Thyroid gland (tissue), 4 donors: ENCODE data around the gene IFI27L1. TPM values are rescaled to one million over a fixed set of nuclear protein-coding genes. Genes with fewer than 3 reads are reported as not detected.

Experiments
- DNase-seq, 2 donors: peaks; one replicate each; pipeline ENCODE4 v3.0.0-alpha.2; 2019
- H3K27ac ChIP-seq, 3 donors: fragments of 200-600 bp; sonication (generic); 1 replicate in 2 of 3; 2 replicates in 1 of 3; pipeline ENCODE4 v1.5.1; 2016 to 2019; ENCODE audit warnings: mild to moderate bottlenecking in 1 of 3, moderate library complexity in 1 of 3
- H3K27me3 ChIP-seq: fragments of 200-600 bp; sonication (generic); one replicate; pipeline ENCODE4 v1.5.1; 2019
- H3K36me3 ChIP-seq, 2 donors: fragments of 200-600 bp; sonication (generic); one replicate each; pipeline ENCODE4 v1.5.1; 2016 to 2019
- H3K4me1 ChIP-seq, 2 donors: fragments of 200-600 bp; sonication (generic); one replicate each; pipeline ENCODE4 v1.5.1; 2017 to 2019
- H3K4me3 ChIP-seq, 3 donors: fragments of 200-600 bp; sonication (generic); replicated peaks in 1 of 3; 1 replicate in 2 of 3; 2 replicates in 1 of 3; pipeline ENCODE4 v1.5.1; 2016; ENCODE audit warnings: mild to moderate bottlenecking in 1 of 3
- H3K9me3 ChIP-seq: fragments of 200-600 bp; sonication (generic); one replicate; pipeline ENCODE4 v1.5.1; 2017
- POLR2A ChIP-seq, 2 donors: fragments of 450-650 bp; IDR thresholded peaks; one replicate each; pipeline ENCODE4 v1.6.1; 2017; ENCODE audit warnings: antibody characterized with exemption in 2 of 2, mild to moderate bottlenecking in 2 of 2, moderate library complexity in 1 of 2
- WGBS, 2 donors: methylation state at CpG; one replicate each; pipeline ENCODE4 v1.1.5; 2017; 5-methylcytosine and 5-hydroxymethylcytosine counted together
- intact Hi-C: fragments of 100-400 bp; cut with DNase I; formaldehyde crosslinking; loops from one replicate; pipeline ENCODE4 v1.15.1; 2023
- total RNA-seq, 4 donors: library from RNA; depleted of rRNA; stranded (reverse); fragments of >200 nt; gene quantifications; one replicate each; pipeline ENCODE4 v1.2.3, GENCODE V29; 2016
- TF ChIP-seq, protein P1 (sequence below), 6 experiments: fragments of 200-600 bp in 3 of 6; fragments of 450-650 bp in 3 of 6; sonication (generic) in 3 of 6; IDR thresholded peaks; one replicate each; pipeline ENCODE4 v1.5.1; 2016 to 2019; ENCODE audit warnings: antibody characterized with exemption in 6 of 6, mild to moderate bottlenecking in 2 of 6, inconsistent platforms in 1 of 6, moderate library complexity in 1 of 6

IFI27L1 gene
- total RNA-seq, 4 donors from 2014 or later, result 3.4 to 21.3 (median 10.2) TPM

DNA sequence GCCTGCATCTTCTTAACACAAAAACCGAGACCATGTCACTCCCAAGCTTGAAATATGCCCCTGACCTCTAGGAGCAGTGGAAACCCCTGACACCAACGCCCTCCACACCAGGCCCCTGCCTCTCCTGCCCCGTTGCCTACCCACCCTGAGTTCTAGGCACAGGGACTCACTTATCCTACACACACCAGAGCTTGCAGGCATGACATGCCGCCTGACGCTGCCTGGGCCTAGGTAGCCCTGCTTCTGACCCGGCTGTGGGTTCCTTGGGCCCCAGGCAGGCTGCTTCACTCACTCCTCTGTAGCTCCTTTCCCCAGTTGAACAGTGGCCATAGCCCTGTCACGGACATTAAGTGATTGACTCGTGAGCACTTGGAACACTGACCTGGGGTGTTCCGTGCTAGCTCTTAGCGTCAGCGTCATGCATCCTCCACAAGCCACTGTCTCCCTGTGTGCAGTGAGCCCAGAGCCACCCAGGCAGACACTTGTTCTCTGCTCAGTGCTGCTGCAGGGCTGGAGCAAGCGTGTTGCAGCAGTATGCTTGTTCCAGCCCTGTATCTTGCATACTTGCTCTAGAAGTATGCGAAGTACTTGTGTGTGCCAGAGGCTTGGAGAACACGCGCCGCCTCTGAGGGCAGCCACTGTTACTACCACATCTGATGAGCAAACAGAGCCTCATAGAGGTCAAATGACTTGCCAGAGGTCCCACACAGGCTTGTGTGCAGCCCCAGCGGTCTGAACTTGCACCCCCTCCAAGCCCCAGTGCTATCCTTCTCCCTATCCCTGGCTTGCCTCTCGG lies 39.4 kb upstream of the IFI27L1 start:
- no peak overlapping the region for H3K27ac ChIP-seq
- peaks cover 8 to 9% of the 10 kb centered on the region in 2 donors for H3K36me3 ChIP-seq
- H3K27me3 ChIP-seq, result no peaks in the 10 kb centered on the region
- no peaks in the 10 kb centered on the region for H3K9me3 ChIP-seq
- intact Hi-C loops, result no loop called here
- peak; percentile 71 to 78 for DNase-seq
- 43 to 47% methylated on average over 12 to 15 of the region's 18 CpGs for WGBS, 2 donors
- TF ChIP-seq, protein P1, sequence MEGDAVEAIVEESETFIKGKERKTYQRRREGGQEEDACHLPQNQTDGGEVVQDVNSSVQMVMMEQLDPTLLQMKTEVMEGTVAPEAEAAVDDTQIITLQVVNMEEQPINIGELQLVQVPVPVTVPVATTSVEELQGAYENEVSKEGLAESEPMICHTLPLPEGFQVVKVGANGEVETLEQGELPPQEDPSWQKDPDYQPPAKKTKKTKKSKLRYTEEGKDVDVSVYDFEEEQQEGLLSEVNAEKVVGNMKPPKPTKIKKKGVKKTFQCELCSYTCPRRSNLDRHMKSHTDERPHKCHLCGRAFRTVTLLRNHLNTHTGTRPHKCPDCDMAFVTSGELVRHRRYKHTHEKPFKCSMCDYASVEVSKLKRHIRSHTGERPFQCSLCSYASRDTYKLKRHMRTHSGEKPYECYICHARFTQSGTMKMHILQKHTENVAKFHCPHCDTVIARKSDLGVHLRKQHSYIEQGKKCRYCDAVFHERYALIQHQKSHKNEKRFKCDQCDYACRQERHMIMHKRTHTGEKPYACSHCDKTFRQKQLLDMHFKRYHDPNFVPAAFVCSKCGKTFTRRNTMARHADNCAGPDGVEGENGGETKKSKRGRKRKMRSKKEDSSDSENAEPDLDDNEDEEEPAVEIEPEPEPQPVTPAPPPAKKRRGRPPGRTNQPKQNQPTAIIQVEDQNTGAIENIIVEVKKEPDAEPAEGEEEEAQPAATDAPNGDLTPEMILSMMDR (IDR thresholded peaks at IDR 0.05), result no peak
- TF ChIP-seq POLR2A (IDR thresholded peaks at IDR 0.05), result no peak
- peaks cover 0 to 12% of the 10 kb centered on the region in 2 donors for H3K4me1 ChIP-seq
- no peak overlapping the region for H3K4me3 ChIP-seq

DNA sequence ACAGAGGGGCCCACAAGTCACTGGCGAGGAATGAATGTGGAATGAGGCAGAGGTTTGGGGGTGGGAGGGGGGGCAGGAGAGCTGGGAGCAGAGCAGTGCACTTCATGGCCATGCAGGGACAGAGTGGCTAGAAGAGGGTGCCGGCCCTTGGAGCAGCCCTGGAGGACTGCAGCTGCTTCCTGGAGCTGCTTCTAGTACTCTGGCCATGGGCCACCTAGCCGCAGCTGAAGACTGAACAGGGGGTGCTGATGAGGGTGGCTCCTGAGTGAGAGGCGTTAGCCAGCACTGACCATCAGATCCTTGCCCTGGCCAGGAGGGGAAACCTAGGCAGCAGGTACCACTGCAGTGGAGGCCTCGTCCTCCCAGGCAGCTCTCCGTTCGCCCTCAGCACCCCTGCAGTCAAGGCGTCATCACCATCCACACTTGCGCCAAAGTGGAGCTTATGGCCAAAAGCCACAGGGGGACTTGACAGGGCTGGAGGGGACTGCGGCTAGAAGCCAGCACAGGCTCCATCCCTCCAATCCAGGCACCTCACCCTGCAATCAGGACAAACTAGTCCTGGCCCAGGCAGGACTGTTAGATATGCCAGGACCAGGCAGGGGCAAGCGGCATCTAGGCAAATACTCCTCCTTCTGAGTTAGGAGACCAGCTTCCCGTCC lies 38.5 kb upstream of the IFI27L1 start:
- Histone ChIP-seq H3K4me3 (no peak overlapping the region), H3K36me3 (peaks cover 16 to 18% of the 10 kb centered on the region in 2 donors), H3K27me3 (no peaks in the 10 kb centered on the region), H3K27ac (no peak overlapping the region), H3K4me1 (peaks cover 0 to 12% of the 10 kb centered on the region in 2 donors), H3K9me3 (no peaks in the 10 kb centered on the region)
- DNase-seq, result peak; percentile 17 to 20
- intact Hi-C loops, result no loop called here
- WGBS, 2 donors, result 64 to 81% methylated on average over 8 to 11 of the region's 12 CpGs
- TF ChIP-seq, protein P1 (IDR thresholded peaks at IDR 0.05), result no peak
- no peak for TF ChIP-seq POLR2A (IDR thresholded peaks at IDR 0.05)

DNA sequence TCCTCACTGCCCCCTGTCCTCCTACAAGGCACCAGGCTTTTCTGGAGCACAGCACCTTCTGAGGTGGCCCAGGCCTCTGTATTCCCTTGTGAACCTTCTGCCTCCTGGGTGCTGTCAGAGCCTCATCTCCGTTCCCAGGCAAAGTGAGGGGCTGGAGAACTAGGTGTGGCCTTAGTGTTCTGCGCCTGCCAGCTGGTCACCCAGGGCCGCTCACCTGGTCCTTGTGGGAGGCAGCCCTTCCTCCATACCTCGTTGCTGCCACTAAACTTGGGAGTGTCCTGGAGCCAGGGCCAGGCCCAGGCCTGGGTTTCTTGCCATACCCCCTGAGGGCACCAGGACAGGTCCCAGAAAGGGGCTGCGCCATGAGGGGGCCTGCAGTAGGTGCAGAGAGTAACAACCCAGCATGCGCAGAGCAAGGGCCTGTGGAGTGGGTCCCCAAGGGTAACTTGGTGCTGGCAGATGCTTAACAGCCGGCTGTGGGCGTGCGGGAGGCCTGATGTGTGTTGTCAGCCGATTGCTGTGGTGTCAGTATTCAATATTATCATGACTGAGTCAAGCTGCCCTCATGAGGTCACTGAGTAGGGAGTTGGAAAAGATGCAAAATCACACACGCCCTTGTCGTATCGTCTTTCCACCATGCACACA lies 37.9 kb upstream of the IFI27L1 start:
- 94 to 95% methylated on average over 9 to 11 of the region's 13 CpGs for WGBS, 2 donors
- H3K9me3 ChIP-seq, result no peaks in the 10 kb centered on the region
- H3K27me3 ChIP-seq, result no peaks in the 10 kb centered on the region
- intact Hi-C loops, result no loop called here
- no peak overlapping the region for H3K4me3 ChIP-seq
- DNase-seq, result no peak
- H3K36me3 ChIP-seq, result peaks cover 21 to 24% of the 10 kb centered on the region in 2 donors
- H3K4me1 ChIP-seq, result peaks cover 0 to 12% of the 10 kb centered on the region in 2 donors
- TF ChIP-seq POLR2A (IDR thresholded peaks at IDR 0.05), result no peak
- no peak overlapping the region for H3K27ac ChIP-seq

DNA sequence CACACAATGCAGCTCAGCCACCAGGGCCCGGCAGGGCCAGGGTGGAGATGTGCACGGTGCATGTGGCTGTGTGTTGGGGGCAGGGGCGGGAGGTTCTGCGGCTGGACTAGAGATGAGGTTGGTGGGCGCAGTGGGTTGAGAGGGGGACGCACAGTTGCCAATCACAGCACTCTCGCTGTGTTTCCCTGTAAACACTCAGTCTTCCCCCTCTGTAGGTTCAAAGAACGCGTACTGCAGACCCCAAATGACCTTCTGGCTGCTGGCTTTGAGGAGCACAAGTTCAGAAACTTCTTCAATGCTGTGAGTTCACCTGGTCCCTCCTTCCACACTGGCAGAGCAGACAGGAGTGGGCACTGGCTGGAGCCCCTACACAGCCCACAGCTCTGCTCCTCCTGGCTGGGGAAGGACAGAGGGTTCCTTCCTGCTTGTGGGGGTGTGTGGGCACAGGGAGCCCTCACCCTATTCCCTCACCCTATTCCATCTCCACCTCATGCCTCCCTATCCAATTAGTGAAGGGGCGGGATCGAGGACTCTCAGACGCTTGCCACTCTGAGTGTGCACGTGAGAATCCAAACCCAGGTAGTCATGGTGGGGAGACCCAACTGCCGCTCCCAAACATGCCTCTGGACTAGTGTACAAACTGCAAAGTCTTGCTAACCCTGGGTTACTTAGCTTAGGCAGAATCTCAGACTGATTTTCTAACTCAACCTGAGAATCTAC lies 37.2 kb upstream of the IFI27L1 start:
- no peak for DNase-seq
- H3K36me3 ChIP-seq, result peaks cover 28 to 31% of the 10 kb centered on the region in 2 donors
- WGBS, 2 donors, result 93 to 94% methylated on average over 13 to 14 of the region's 14 CpGs
- no peak overlapping the region for H3K4me3 ChIP-seq
- no peaks in the 10 kb centered on the region for H3K27me3 ChIP-seq
- peaks cover 0 to 12% of the 10 kb centered on the region in 2 donors for H3K4me1 ChIP-seq
- H3K27ac ChIP-seq, result no peak overlapping the region
- intact Hi-C loops, result no loop called here
- H3K9me3 ChIP-seq, result no peaks in the 10 kb centered on the region
- no peak for TF ChIP-seq POLR2A (IDR thresholded peaks at IDR 0.05)
- TF ChIP-seq, protein P1 (IDR thresholded peaks at IDR 0.05), result no peak

DNA sequence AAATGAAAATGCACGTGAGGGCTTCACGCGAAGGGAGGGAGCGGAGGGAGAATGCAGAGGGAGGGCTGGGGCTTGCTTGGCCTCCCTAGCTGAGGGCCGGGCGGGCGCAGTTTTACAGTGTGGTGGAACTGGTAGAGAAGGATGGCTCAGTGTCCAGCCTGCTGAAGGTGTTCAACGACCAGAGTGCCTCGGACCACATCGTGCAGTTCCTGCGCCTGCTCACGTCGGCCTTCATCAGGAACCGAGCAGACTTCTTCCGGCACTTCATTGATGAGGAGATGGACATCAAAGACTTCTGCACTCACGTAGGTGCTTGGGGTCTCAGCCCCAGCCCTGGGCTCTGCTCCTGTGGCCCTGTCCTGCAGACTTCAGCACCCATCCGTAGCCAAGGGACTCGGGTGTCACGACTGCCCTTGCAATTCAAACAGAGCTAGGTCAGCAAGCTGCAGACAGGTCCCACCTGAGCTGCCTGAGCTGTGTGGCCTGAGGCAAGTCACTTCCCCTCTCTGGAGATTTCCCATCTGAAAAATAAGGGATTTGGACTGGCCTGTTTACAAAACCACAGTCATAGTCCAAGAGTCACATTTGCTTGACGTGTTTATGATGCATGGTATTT lies 36.5 kb upstream of the IFI27L1 start:
- 92 to 94% methylated on average over 10 to 19 of the region's 20 CpGs for WGBS, 2 donors
- no peaks in the 10 kb centered on the region for H3K9me3 ChIP-seq
- H3K4me1 ChIP-seq, result peaks cover 0 to 12% of the 10 kb centered on the region in 2 donors
- no peak overlapping the region for H3K27ac ChIP-seq
- no peak overlapping the region for H3K4me3 ChIP-seq
- peaks cover 35 to 38% of the 10 kb centered on the region in 2 donors for H3K36me3 ChIP-seq
- no peaks in the 10 kb centered on the region for H3K27me3 ChIP-seq
- no peak for DNase-seq
- intact Hi-C loops, result no loop called here
- TF ChIP-seq, protein P1 (IDR thresholded peaks at IDR 0.05), result no peak
- TF ChIP-seq POLR2A (IDR thresholded peaks at IDR 0.05), result no peak
